Activated CD8-positive, alpha-beta memory T cell treated with anti-CD3 and anti-CD28 coated beads, Interleukin-2, amount 10 ng/mL, durations not matched to agents 7 days and 5 days (primary cell): ENCODE results near the gene P3R3URF. TPM values are rescaled to one million over a fixed set of nuclear protein-coding genes. Genes with fewer than 3 reads are reported as not detected.
A peak's percentile ranks its signal among the peaks of the same experiment; 100 is the strongest.

ENCODE experiments used
- ATAC-seq: fragments of 150-1000 bp; cut with Tn5 transposase; one replicate; pipeline ENCODE4 v1.10.0; 2021; ENCODE audit warnings: moderate library complexity
- CTCF ChIA-PET: fragments of 350-600 bp; sonication (Branson Sonifier 250); formaldehyde crosslinking; loops from one replicate; lab custom pipeline; 2021; ENCODE audit warnings: antibody characterized with exemption; lab: Charles Lee
- DNase-seq: peaks from one replicate; pipeline ENCODE4 v3.0.0-alpha.2; 2020
- H3K27ac Mint-ChIP-seq: one replicate; pipeline ENCODE4 v1.8.0; 2021; ENCODE audit warnings: mild to moderate bottlenecking, mixed read lengths
- H3K27me3 Mint-ChIP-seq: one replicate; pipeline ENCODE4 v1.8.0; 2021; ENCODE audit warnings: mixed read lengths
- H3K36me3 Mint-ChIP-seq: one replicate; pipeline ENCODE4 v1.8.0; 2021; ENCODE audit warnings: mild to moderate bottlenecking, mixed read lengths
- H3K4me1 Mint-ChIP-seq: one replicate; pipeline ENCODE4 v1.8.0; 2021; ENCODE audit warnings: mixed read lengths
- H3K4me3 Mint-ChIP-seq: one replicate; pipeline ENCODE4 v1.8.0; 2021; ENCODE audit warnings: mild to moderate bottlenecking, moderate library complexity, mixed read lengths
- H3K9me3 Mint-ChIP-seq: one replicate; pipeline ENCODE4 v1.8.0; 2022; ENCODE audit warnings: low read depth, mixed read lengths
- total RNA-seq, 2 experiments: library from RNA; stranded (reverse); gene quantifications; one replicate each; pipeline ENCODE4 v1.2.3, GENCODE V29; 2021

Gene P3R3URF
- total RNA-seq, 2 experiments from 2014 or later = not detected

- H3K4me3 Mint-ChIP-seq = no peak overlapping the region
- no peaks in the 10 kb centered on the region for H3K36me3 Mint-ChIP-seq
- H3K27me3 Mint-ChIP-seq = no peaks in the 10 kb centered on the region
- H3K27ac Mint-ChIP-seq = no peak overlapping the region
- H3K9me3 Mint-ChIP-seq = no peaks in the 10 kb centered on the region
- no peaks in the 10 kb centered on the region for H3K4me1 Mint-ChIP-seq
- CTCF ChIA-PET = no interaction called here
- no peak for ATAC-seq
- DNase-seq = no peak
These were observed 17.7 kb downstream of the P3R3URF start for GRCh38 chr1:46158312-46159281.

- DNase-seq (no peak), ATAC-seq (no peak)
- Mint-ChIP-seq H3K4me3 (no peak overlapping the region), H3K36me3 (no peaks in the 10 kb centered on the region), H3K4me1 (no peaks in the 10 kb centered on the region), H3K27me3 (no peaks in the 10 kb centered on the region), H3K27ac (no peak overlapping the region), H3K9me3 (no peaks in the 10 kb centered on the region)
- CTCF ChIA-PET = no interaction called here
These were observed 18.4 kb downstream of the P3R3URF start for GRCh38 chr1:46157916-46158311.

GRCh38 chr1:46153732-46154131, 22.6 kb downstream of the P3R3URF start:
- no peak for ATAC-seq
- H3K27ac Mint-ChIP-seq = no peak overlapping the region
- H3K36me3 Mint-ChIP-seq = no peaks in the 10 kb centered on the region
- no peaks in the 10 kb centered on the region for H3K4me1 Mint-ChIP-seq
- no peak for DNase-seq
- peaks cover 3% of the 10 kb centered on the region for H3K27me3 Mint-ChIP-seq
- no peak overlapping the region for H3K4me3 Mint-ChIP-seq
- H3K9me3 Mint-ChIP-seq = no peaks in the 10 kb centered on the region
- CTCF ChIA-PET = no interaction called here

- Mint-ChIP-seq H3K4me1 (no peaks in the 10 kb centered on the region), H3K9me3 (no peaks in the 10 kb centered on the region), H3K27me3 (peaks cover 3% of the 10 kb centered on the region), H3K27ac (no peak overlapping the region), H3K4me3 (no peak overlapping the region), H3K36me3 (no peaks in the 10 kb centered on the region)
- DNase-seq (no peak), ATAC-seq (no peak)
- CTCF ChIA-PET = no interaction called here
These were observed 23.1 kb downstream of the P3R3URF start for GRCh38 chr1:46153228-46153627.

- Mint-ChIP-seq H3K36me3 (no peaks in the 10 kb centered on the region), H3K27ac (no peak overlapping the region), H3K27me3 (peaks cover 7% of the 10 kb centered on the region), H3K4me1 (no peaks in the 10 kb centered on the region), H3K9me3 (no peaks in the 10 kb centered on the region), H3K4me3 (no peak overlapping the region)
- CTCF ChIA-PET = interaction anchor here (0.7 to 1.4 kb wide), 3 partner anchors 9 to 17 kb away, joined by 3 read pairs; no protein-coding TSS in a partner anchor
- ATAC-seq (no peak), DNase-seq (no peak)
These were observed 24.3 kb downstream of the P3R3URF start for GRCh38 chr1:46152016-46152415.

- peaks cover 10% of the 10 kb centered on the region for H3K27me3 Mint-ChIP-seq
- H3K9me3 Mint-ChIP-seq = no peaks in the 10 kb centered on the region
- CTCF ChIA-PET = no interaction called here
- ATAC-seq (no peak), DNase-seq (no peak)
- H3K27ac Mint-ChIP-seq = no peak overlapping the region
- no peaks in the 10 kb centered on the region for H3K4me1 Mint-ChIP-seq
- no peak overlapping the region for H3K4me3 Mint-ChIP-seq
- H3K36me3 Mint-ChIP-seq = no peaks in the 10 kb centered on the region
These were observed 26.2 kb downstream of the P3R3URF start for GRCh38 chr1:46150085-46150484.

GRCh38 chr1:46148318-46148717, 28.0 kb downstream of the P3R3URF start:
- no peaks in the 10 kb centered on the region for H3K36me3 Mint-ChIP-seq
- DNase-seq (no peak), ATAC-seq (no peak)
- peaks cover 10% of the 10 kb centered on the region for H3K27me3 Mint-ChIP-seq
- CTCF ChIA-PET = interaction anchor here (1.1 to 1.2 kb wide), 2 partner anchors 24 to 113 kb away, joined by 3 read pairs; no protein-coding TSS in a partner anchor
- no peak overlapping the region for H3K4me3 Mint-ChIP-seq
- no peaks in the 10 kb centered on the region for H3K4me1 Mint-ChIP-seq
- no peak overlapping the region for H3K27ac Mint-ChIP-seq
- H3K9me3 Mint-ChIP-seq = no peaks in the 10 kb centered on the region

- CTCF ChIA-PET = no interaction called here
- ATAC-seq = no peak
- peaks cover 10% of the 10 kb centered on the region for H3K4me1 Mint-ChIP-seq
- H3K27ac Mint-ChIP-seq = no peak overlapping the region
- DNase-seq = no peak
- peaks cover 30% of the 10 kb centered on the region for H3K27me3 Mint-ChIP-seq
- H3K36me3 Mint-ChIP-seq = no peaks in the 10 kb centered on the region
- no peak overlapping the region for H3K4me3 Mint-ChIP-seq
- no peaks in the 10 kb centered on the region for H3K9me3 Mint-ChIP-seq
These were observed 38.4 kb downstream of the P3R3URF start for GRCh38 chr1:46137916-46138315.

GRCh38 chr1:46136711-46137110, 39.6 kb downstream of the P3R3URF start:
- no peaks in the 10 kb centered on the region for H3K36me3 Mint-ChIP-seq
- no peak overlapping the region for H3K4me3 Mint-ChIP-seq
- DNase-seq (no peak), ATAC-seq (no peak)
- H3K27me3 Mint-ChIP-seq = peaks cover 30% of the 10 kb centered on the region
- H3K4me1 Mint-ChIP-seq = peaks cover 10% of the 10 kb centered on the region
- CTCF ChIA-PET = no interaction called here
- H3K27ac Mint-ChIP-seq = no peak overlapping the region
- H3K9me3 Mint-ChIP-seq = no peaks in the 10 kb centered on the region

GRCh38 chr1:46134660-46135331, 41.5 kb downstream of the P3R3URF start:
- Mint-ChIP-seq H3K4me3 (no peak overlapping the region), H3K36me3 (no peaks in the 10 kb centered on the region), H3K27me3 (peaks cover 44% of the 10 kb centered on the region), H3K4me1 (peaks cover 23% of the 10 kb centered on the region), H3K9me3 (no peaks in the 10 kb centered on the region), H3K27ac (no peak overlapping the region)
- ATAC-seq = no peak
- CTCF ChIA-PET = interaction anchor here (0.8 to 1.2 kb wide), 4 partner anchors 12 to 90 kb away, joined by 3 to 5 read pairs (median 4); no protein-coding TSS in a partner anchor
- no peak for DNase-seq

- H3K4me3 Mint-ChIP-seq = peak overlapping the region; percentile 83
- no peak for DNase-seq
- peaks cover 23% of the 10 kb centered on the region for H3K4me1 Mint-ChIP-seq
- CTCF ChIA-PET = interaction anchor here (1.2 kb wide), 1 partner anchor 34 kb away, joined by 4 read pairs; no protein-coding TSS in a partner anchor
- H3K36me3 Mint-ChIP-seq = no peaks in the 10 kb centered on the region
- H3K27ac Mint-ChIP-seq = peak overlapping the region; percentile 91
- peaks cover 49% of the 10 kb centered on the region for H3K27me3 Mint-ChIP-seq
- no peaks in the 10 kb centered on the region for H3K9me3 Mint-ChIP-seq
- no peak for ATAC-seq
These were observed 42.4 kb downstream of the P3R3URF start for GRCh38 chr1:46133781-46134350.

GRCh38 chr1:46133181-46133658, 43.1 kb downstream of the P3R3URF start:
- no peak for DNase-seq
- Mint-ChIP-seq H3K36me3 (no peaks in the 10 kb centered on the region), H3K27me3 (peaks cover 48% of the 10 kb centered on the region), H3K9me3 (no peaks in the 10 kb centered on the region), H3K4me1 (peaks cover 23% of the 10 kb centered on the region), H3K27ac (peak overlapping the region; percentile 91), H3K4me3 (peak overlapping the region; percentile 83)
- CTCF ChIA-PET = no interaction called here
- peak; percentile 71 for ATAC-seq

- CTCF ChIA-PET = interaction anchor here (4.0 kb wide), 1 partner anchor 91 kb away, joined by 14 read pairs; no protein-coding TSS in a partner anchor
- ATAC-seq (peak; percentile 96), DNase-seq (peak; percentile 96)
- H3K27ac Mint-ChIP-seq = peak within 1 kb of the TSS; percentile 91
- no peaks in the 10 kb centered on the region for H3K36me3 Mint-ChIP-seq
- H3K4me1 Mint-ChIP-seq = peaks cover 23% of the 10 kb centered on the region
- H3K27me3 Mint-ChIP-seq = peaks cover 52% of the 10 kb centered on the region
- peak within 1 kb of the TSS; percentile 83 for H3K4me3 Mint-ChIP-seq
- H3K9me3 Mint-ChIP-seq = no peaks in the 10 kb centered on the region
These were observed 43.6 kb downstream of the P3R3URF start, which contains the start of gene PIK3R3 for GRCh38 chr1:46132529-46133180. PIK3R3 (minus strand) TSS chr1:46132629; CDS start chr1:46131952, 677 bp downstream.
